RWPE1 (cell line): ENCODE data around the gene LZTR1.
A peak's percentile ranks its signal among the peaks of the same experiment; 100 is the strongest.

ENCODE experiments used
- CTCF ChIA-PET: fragments of 350-600 bp; sonication (Branson Sonifier 250); formaldehyde crosslinking; extraction: SDS; loops from one replicate; lab custom pipeline; 2021; lab: Yijun Ruan, JAX
- POLR2A ChIA-PET: fragments of 400-600 bp; formaldehyde crosslinking; extraction: SDS; loops from one replicate; lab custom pipeline; 2020; ENCODE audit warnings: antibody characterized with exemption; ENCODE audit not compliant: low non-redundant PET; lab: Yijun Ruan, JAX
- DNase-seq: peaks from one replicate; pipeline ENCODE4 v3.0.0; 2012; ENCODE audit warnings: low spot score
- H3K27ac ChIP-seq: fragments of 450-650 bp; 2 replicates; pipeline ENCODE4 v1.5.1; 2017
- TF ChIP-seq, protein P1 (sequence below): fragments of 450-650 bp; conservative IDR thresholded peaks from 2 replicates; pipeline ENCODE4 v1.5.1; 2017; ENCODE audit warnings: low read depth, mild to moderate bottlenecking

Gene LZTR1

GRCh38 chr22:21030621-21031544, 48.8 kb downstream of the LZTR1 start:
- ChIA-PET CTCF (no interaction called here), POLR2A (no interaction called here)
- no peak overlapping the region for H3K27ac ChIP-seq
- DNase-seq, result no peak
- TF ChIP-seq, protein P1, sequence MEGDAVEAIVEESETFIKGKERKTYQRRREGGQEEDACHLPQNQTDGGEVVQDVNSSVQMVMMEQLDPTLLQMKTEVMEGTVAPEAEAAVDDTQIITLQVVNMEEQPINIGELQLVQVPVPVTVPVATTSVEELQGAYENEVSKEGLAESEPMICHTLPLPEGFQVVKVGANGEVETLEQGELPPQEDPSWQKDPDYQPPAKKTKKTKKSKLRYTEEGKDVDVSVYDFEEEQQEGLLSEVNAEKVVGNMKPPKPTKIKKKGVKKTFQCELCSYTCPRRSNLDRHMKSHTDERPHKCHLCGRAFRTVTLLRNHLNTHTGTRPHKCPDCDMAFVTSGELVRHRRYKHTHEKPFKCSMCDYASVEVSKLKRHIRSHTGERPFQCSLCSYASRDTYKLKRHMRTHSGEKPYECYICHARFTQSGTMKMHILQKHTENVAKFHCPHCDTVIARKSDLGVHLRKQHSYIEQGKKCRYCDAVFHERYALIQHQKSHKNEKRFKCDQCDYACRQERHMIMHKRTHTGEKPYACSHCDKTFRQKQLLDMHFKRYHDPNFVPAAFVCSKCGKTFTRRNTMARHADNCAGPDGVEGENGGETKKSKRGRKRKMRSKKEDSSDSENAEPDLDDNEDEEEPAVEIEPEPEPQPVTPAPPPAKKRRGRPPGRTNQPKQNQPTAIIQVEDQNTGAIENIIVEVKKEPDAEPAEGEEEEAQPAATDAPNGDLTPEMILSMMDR, result no peak

DNA sequence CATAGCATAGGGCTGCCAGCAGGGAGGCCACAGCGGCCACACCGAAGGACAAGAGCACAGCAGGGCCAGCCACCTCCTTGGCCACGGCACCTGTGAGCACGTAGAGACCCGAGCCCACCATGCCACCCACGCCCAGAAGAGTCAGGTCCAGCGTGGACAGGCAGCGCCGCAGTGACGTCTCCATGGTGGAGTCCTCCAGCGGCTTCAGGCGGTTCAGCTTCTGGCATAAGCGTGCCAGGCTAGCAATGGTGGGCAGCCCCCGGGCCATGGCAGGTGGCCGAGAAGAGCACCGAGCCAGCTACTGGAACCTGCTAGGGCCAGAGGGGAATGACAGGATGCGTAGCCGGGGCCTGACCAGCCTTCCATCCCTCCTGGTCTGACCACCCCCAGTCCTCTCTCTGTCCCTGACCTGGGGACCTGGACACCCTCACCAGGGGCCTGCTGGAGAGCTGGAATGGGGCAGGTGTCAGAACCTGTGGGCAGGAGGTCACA, 49.5 kb downstream of the LZTR1 start:
- H3K27ac ChIP-seq, result no peak overlapping the region
- TF ChIP-seq, protein P1, result no peak
- POLR2A ChIA-PET, result no interaction called here
- CTCF ChIA-PET, result no interaction called here
- DNase-seq, result no peak

GRCh38 chr22:21032037-21032867, 50.2 kb downstream of the LZTR1 start, which contains the start of gene SLC7A4:
SLC7A4 (minus strand) TSS chr22:21032561; CDS start chr22:21031812, 749 bp downstream.
- peak within 1 kb of the TSS; percentile 4; the same call in 1 of the 2 replicates for H3K27ac ChIP-seq
- ChIA-PET POLR2A (no interaction called here), CTCF (no interaction called here)
- TF ChIP-seq, protein P1, result no peak
- DNase-seq, result no peak

DNA sequence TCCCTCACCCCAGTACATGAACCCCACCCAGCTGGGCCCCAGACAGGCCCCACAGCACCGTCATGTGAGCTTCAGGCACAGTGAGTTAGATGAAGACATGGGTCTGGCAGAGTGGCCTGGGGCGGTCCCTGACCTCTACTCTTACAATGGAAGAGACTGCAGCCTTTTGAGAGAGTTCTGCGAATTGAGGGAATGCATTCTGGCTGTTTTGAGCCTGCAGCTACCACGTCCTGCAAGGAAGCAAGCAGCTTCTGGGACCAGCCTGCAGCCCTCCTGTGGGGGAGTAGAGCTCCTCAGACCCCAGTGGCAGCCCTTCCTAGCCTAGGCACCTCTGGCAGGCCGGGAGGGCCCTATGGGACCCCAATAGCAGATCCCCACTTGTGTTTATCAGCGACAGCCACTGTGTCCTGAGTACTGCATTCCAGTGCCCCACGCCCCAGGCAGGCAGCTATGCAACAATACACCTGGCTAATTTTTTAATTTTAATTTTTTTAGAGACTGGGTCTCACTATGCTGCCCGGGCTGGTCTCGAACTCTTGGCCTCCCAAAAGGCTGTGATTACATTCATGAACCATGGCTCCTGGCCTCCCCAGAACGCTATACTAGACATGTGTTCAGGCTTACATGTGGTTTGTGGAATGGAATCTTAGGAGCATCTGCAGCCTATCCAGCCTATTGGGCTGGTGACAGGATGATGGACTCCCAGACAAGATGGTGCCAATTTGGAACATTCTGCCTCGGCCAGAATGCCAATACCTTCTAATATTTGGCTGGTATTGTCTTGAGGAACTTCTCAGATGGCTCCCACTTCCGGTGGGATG, 51.0 kb downstream of the LZTR1 start:
- no peak for DNase-seq
- ChIA-PET POLR2A (no interaction called here), CTCF (no interaction called here)
- TF ChIP-seq, protein P1, result no peak
- peak overlapping the region; percentile 4; the same call in 1 of the 2 replicates for H3K27ac ChIP-seq

DNA sequence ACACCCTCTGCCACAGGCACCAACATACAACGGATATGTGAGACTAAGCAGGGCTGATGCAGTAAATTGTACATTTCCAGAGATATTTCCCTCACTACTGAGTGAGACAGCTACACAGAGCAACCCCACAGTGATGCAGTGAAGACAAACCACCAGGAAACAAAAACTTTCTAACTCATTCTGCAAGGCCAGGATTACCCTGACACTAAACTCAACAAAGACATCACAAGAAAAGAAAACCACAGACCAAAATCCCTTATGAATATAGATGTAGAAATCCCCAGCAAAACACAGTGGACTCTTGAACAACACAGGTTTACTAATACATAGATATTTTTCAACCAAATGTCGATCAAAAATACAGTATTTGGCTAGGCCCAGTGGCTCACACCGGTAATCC, 51.8 kb downstream of the LZTR1 start:
- DNase-seq, result no peak
- no peak overlapping the region for H3K27ac ChIP-seq
- ChIA-PET CTCF (interaction anchor here (0.6 kb wide), 1 partner anchor 73 kb away, joined by 8 read pairs; no protein-coding TSS in a partner anchor), POLR2A (no interaction called here)
- TF ChIP-seq, protein P1, result no peak

DNA sequence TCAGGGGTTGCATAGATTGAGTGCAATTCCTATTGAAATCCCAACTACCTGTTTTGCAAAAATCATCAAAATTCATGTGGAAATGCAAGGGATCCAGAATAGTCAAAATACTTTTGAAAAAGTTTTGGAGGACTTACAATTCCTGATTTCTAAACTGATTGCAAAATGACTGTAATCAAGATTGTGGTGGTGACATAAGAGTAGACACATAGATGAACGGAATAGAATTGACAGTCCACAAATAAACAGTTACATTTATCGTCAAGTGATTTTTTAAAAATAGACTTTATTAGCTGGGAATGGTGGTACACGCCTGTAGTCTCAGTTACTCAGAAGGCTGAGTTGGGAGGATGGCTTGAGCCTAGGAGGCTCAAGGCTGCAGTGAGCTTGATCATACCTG, 52.9 kb downstream of the LZTR1 start:
- POLR2A ChIA-PET, result no interaction called here
- no peak overlapping the region for H3K27ac ChIP-seq
- no peak for DNase-seq
- CTCF ChIA-PET, result no interaction called here
- TF ChIP-seq, protein P1, result no peak
